ENCODE data around the gene VPS37C. TPM values are rescaled to one million over a fixed set of nuclear protein-coding genes. Genes with fewer than 3 reads are reported as not detected.

Gene VPS37C
- total RNA-seq, 1 experiment from 2014 or later, result 19.0 TPM

- H3K4ac ChIP-seq (ENCODE audit: low read depth, low read length), result no peak overlapping the region
- no peaks in the 10 kb centered on the region for H3K27me3 ChIP-seq (ENCODE audit: insufficient read depth, low read length)
- no peak overlapping the region for H4K5ac ChIP-seq (ENCODE audit: insufficient read length, low read depth, low read length)
- Mint-ChIP-seq H3K4me3 (no peak overlapping the region), H3K4me1 (peaks cover 4 to 17% of the 10 kb centered on the region in 2 experiments; a peak in 3 of 4 replicates), H3K36me3 (ENCODE audit: insufficient read depth in 1 of 3, low read depth in 3 of 3) (no peaks in the 10 kb centered on the region), H3K27ac (peak overlapping the region in 1 of 3 experiments; percentile 32; a peak in 2 of 7 replicates), H3K9me3 (no peaks in the 10 kb centered on the region), H3K27me3 (ENCODE audit: low read depth) (no peaks in the 10 kb centered on the region; the same call in 1 of the 2 replicates)
- H2AFZ ChIP-seq (ENCODE audit: low read length), result no peak overlapping the region
- no peak overlapping the region for H2BK15ac ChIP-seq (ENCODE audit: low read depth, low read length)
- no peaks in the 10 kb centered on the region for H3K79me2 ChIP-seq (ENCODE audit: insufficient read depth, low read length)
- H2BK20ac ChIP-seq (ENCODE audit: low read depth, low read length, poor library complexity, severe bottlenecking), result no peak overlapping the region
- H4K91ac ChIP-seq (ENCODE audit: insufficient read length, low read depth, low read length), result no peak overlapping the region
- H3K4me2 ChIP-seq (ENCODE audit: insufficient read depth, insufficient read length, low read length), result no peak overlapping the region
- H4K20me1 ChIP-seq (ENCODE audit: control insufficient read depth, insufficient read depth, insufficient read length), result no peaks in the 10 kb centered on the region
- no CpG with 5 or more reads among the region's 17 CpGs for WGBS (ENCODE audit: extremely low coverage, insufficient read length, low lambda C conversion rate)
- H3K27ac ChIP-seq (ENCODE audit: insufficient read length, low read depth, low read length), result no peak overlapping the region
- H2AK5ac ChIP-seq (ENCODE audit: insufficient read length, low read length), result no peak overlapping the region
- H3K9me3 ChIP-seq (ENCODE audit: control insufficient read depth, low read depth, low read length), result no peaks in the 10 kb centered on the region
- H2BK120ac ChIP-seq (ENCODE audit: low read depth, low read length, poor library complexity, severe bottlenecking), result no peak overlapping the region
- DNase-seq, result no peak
- no peak overlapping the region for H3K56ac ChIP-seq (ENCODE audit: insufficient read length, low read depth, low read length)
- no peak overlapping the region for H2BK5ac ChIP-seq (ENCODE audit: insufficient read length, low read length)
- no peak overlapping the region for H2BK12ac ChIP-seq (ENCODE audit: insufficient read length, low read depth, low read length)
- H3K9ac ChIP-seq (ENCODE audit: extremely low read depth, insufficient read length, low read length), result no peak overlapping the region
- no peak overlapping the region for H3K23ac ChIP-seq (ENCODE audit: insufficient read length, low read depth, low read length)
- H3T11ph ChIP-seq (ENCODE audit: low read length), result no peak overlapping the region
- no peaks in the 10 kb centered on the region for H3K4me1 ChIP-seq (ENCODE audit: insufficient read depth, low read length)
- no peaks in the 10 kb centered on the region for H3K79me1 ChIP-seq (ENCODE audit: insufficient read depth, low read depth, low read length, poor library complexity, severe bottlenecking)
- H3K23me2 ChIP-seq (ENCODE audit: insufficient read length, low read depth, low read length, poor library complexity, severe bottlenecking), result no peaks in the 10 kb centered on the region
- no peak overlapping the region for H4K8ac ChIP-seq (replicated peaks; ENCODE audit: insufficient read length, low read depth, low read length)
- TF ChIP-seq CTCF (conservative IDR thresholded peaks at IDR 0.05), result no peak
- H3K18ac ChIP-seq (ENCODE audit: insufficient read length, low read depth, low read length), result no peak overlapping the region
- H3K14ac ChIP-seq (ENCODE audit: insufficient read depth, low read length), result no peak overlapping the region
These were observed 36.5 kb downstream of the VPS37C start for GRCh38 chr11:61124574-61125309.
